ENCODE measurements around the gene DCAF11.
A peak's percentile ranks its signal among the peaks of the same experiment; 100 is the strongest.

The DCAF11 gene

GRCh38 chr14:24114532-24115421 is at the start of gene DCAF11, which contains the start of gene NRL:
DCAF11 (plus strand) TSS chr14:24114777; CDS start chr14:24115595, 818 bp downstream.
NRL (minus strand) TSS chr14:24114949; CDS start chr14:24082848, 32,101 bp downstream.
- no peaks in the 10 kb centered on the region for H3K27me3 ChIP-seq (ENCODE audit: control insufficient read depth, insufficient read depth, low read length)
- H3K36me3 ChIP-seq (ENCODE audit: control insufficient read depth, insufficient read depth, low read length) = no peaks in the 10 kb centered on the region
- H3K9ac ChIP-seq = peak within 1 kb of the TSS; percentile 61
- H2AFZ ChIP-seq = peak within 1 kb of the TSS; percentile 86
- H3K4me2 ChIP-seq (ENCODE audit: low read length) = peak within 1 kb of the TSS; percentile 84
- H3K9me3 ChIP-seq (ENCODE audit: control insufficient read depth, low read length) = no peaks in the 10 kb centered on the region
- peaks cover 13% of the 10 kb centered on the region for H3K4me1 ChIP-seq
- peak within 1 kb of the TSS; percentile 99 for H3K4me3 ChIP-seq (ENCODE audit: low read depth, low read length)
- H3K79me2 ChIP-seq = peaks cover 22% of the 10 kb centered on the region
- TF ChIP-seq, protein P1, sequence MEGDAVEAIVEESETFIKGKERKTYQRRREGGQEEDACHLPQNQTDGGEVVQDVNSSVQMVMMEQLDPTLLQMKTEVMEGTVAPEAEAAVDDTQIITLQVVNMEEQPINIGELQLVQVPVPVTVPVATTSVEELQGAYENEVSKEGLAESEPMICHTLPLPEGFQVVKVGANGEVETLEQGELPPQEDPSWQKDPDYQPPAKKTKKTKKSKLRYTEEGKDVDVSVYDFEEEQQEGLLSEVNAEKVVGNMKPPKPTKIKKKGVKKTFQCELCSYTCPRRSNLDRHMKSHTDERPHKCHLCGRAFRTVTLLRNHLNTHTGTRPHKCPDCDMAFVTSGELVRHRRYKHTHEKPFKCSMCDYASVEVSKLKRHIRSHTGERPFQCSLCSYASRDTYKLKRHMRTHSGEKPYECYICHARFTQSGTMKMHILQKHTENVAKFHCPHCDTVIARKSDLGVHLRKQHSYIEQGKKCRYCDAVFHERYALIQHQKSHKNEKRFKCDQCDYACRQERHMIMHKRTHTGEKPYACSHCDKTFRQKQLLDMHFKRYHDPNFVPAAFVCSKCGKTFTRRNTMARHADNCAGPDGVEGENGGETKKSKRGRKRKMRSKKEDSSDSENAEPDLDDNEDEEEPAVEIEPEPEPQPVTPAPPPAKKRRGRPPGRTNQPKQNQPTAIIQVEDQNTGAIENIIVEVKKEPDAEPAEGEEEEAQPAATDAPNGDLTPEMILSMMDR (IDR thresholded peaks at IDR 0.05) = no peak
- H3K27ac ChIP-seq = peak within 1 kb of the TSS; percentile 100

DNA sequence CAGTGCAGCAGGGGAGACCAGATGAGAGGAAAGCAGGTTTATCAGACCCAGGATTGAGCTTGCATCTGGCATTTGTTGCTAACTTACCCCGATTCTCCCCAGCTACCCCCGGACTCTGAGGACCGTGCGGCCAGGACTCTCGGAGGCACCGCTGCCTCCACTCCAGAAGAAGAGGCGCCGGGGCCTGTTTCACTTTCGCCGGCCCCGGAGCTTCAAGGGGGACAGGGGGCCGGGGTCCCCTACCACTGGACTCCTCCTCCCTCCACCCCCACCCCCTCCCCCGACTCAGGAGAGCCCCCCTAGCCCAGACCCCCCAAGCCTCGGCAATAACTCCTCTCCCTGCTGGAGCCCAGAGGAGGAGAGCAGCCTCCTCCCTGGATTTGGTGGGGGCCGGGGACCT is 49.7 kb upstream of the DCAF11 start:
- Histone ChIP-seq H3K4me1 (no peaks in the 10 kb centered on the region), H3K4me2 (ENCODE audit: low read length) (no peak overlapping the region), H3K9ac (no peak overlapping the region), H3K9me3 (ENCODE audit: control insufficient read depth, low read length) (no peaks in the 10 kb centered on the region), H3K79me2 (no peaks in the 10 kb centered on the region), H3K27me3 (ENCODE audit: control insufficient read depth, insufficient read depth, low read length) (no peaks in the 10 kb centered on the region), H3K27ac (no peak overlapping the region), H2AFZ (no peak overlapping the region), H3K36me3 (ENCODE audit: control insufficient read depth, insufficient read depth, low read length) (no peaks in the 10 kb centered on the region), H3K4me3 (ENCODE audit: low read depth, low read length) (no peak overlapping the region)
- TF ChIP-seq, protein P1 (IDR thresholded peaks at IDR 0.05) = no peak

GRCh38 chr14:24065408-24065807 is 49.2 kb upstream of the DCAF11 start:
- no peak overlapping the region for H3K4me2 ChIP-seq (ENCODE audit: low read length)
- no peak overlapping the region for H3K9ac ChIP-seq
- TF ChIP-seq, protein P1 (IDR thresholded peaks at IDR 0.05) = no peak
- no peaks in the 10 kb centered on the region for H3K9me3 ChIP-seq (ENCODE audit: control insufficient read depth, low read length)
- H3K36me3 ChIP-seq (ENCODE audit: control insufficient read depth, insufficient read depth, low read length) = no peaks in the 10 kb centered on the region
- no peaks in the 10 kb centered on the region for H3K79me2 ChIP-seq
- H3K4me1 ChIP-seq = no peaks in the 10 kb centered on the region
- H3K27ac ChIP-seq = no peak overlapping the region
- no peak overlapping the region for H3K4me3 ChIP-seq (ENCODE audit: low read depth, low read length)
- H2AFZ ChIP-seq = no peak overlapping the region
- H3K27me3 ChIP-seq (ENCODE audit: control insufficient read depth, insufficient read depth, low read length) = no peaks in the 10 kb centered on the region

DNA sequence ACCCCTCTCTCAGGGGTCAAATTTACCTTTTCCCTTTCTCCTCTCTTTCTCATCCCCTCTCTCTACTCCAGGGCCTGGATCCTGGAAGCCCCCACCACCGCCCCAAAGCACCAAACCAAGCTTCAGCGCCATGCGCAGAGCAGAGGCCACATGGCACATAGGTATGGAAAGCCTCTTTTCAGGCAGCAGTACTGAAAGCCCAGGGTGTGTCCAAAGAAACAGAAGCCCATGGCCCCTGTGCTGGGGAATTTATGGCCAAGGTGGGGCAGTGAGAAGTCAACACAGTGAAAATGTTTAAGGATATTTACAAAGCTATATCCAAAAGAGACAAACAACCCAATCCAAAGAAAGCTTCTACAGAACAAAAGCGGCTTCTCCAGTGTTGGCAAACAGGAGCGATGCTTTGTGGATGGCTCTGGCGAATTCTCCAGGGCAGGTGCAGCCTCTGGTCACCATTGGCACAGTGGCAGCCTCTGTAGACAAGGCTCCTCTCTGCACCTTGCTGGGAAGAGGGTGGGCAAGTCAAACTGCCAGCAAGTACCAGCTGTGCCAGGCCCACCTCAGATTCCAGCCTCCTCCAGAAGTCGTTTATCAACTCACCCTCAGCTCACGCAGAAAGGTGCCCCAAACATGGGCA is 48.0 kb upstream of the DCAF11 start:
- H3K27me3 ChIP-seq (ENCODE audit: control insufficient read depth, insufficient read depth, low read length) = no peaks in the 10 kb centered on the region
- H3K4me1 ChIP-seq = no peaks in the 10 kb centered on the region
- H3K9ac ChIP-seq = no peak overlapping the region
- no peaks in the 10 kb centered on the region for H3K79me2 ChIP-seq
- H3K4me2 ChIP-seq (ENCODE audit: low read length) = no peak overlapping the region
- H3K9me3 ChIP-seq (ENCODE audit: control insufficient read depth, low read length) = no peaks in the 10 kb centered on the region
- no peak overlapping the region for H2AFZ ChIP-seq
- no peaks in the 10 kb centered on the region for H3K36me3 ChIP-seq (ENCODE audit: control insufficient read depth, insufficient read depth, low read length)
- no peak overlapping the region for H3K4me3 ChIP-seq (ENCODE audit: low read depth, low read length)
- no peak overlapping the region for H3K27ac ChIP-seq
- TF ChIP-seq, protein P1 (IDR thresholded peaks at IDR 0.05) = no peak
